22Rv1 (cell line): ENCODE results near the gene KLF12.
A peak's percentile ranks its signal among the peaks of the same experiment; 100 is the strongest.

ENCODE experiments used
- H3K27ac ChIP-seq: fragments of 450-650 bp; 2 replicates; pipeline ENCODE4 v1.5.1; 2017
- CTCF ChIP-seq: fragments of 450-650 bp; IDR thresholded peaks from 2 replicates; pipeline ENCODE4 v1.5.1; 2017; ENCODE audit warnings: mild to moderate bottlenecking
- ZFX ChIP-seq: fragments of 450-650 bp; IDR thresholded peaks from 2 replicates; pipeline ENCODE4 v1.6.1; 2017; ENCODE audit warnings: antibody characterized with exemption, borderline replicate concordance

Gene KLF12

GRCh38 chr13:74135326-74136083, 1.3 kb upstream of the KLF12 start:
- peak overlapping the region; percentile 83 for H3K27ac ChIP-seq
- TF ChIP-seq CTCF = no peak
- no peak for TF ChIP-seq ZFX

- TF ChIP-seq ZFX (no peak), CTCF (no peak)
These were observed 647 bp upstream of the KLF12 start for GRCh38 chr13:74134777-74135325.

GRCh38 chr13:74133657-74134201, 475 bp downstream of the KLF12 start:
- H3K27ac ChIP-seq = peak overlapping the region; percentile 83
- TF ChIP-seq ZFX = no peak
- TF ChIP-seq CTCF = no peak

More at GRCh38 chr13:74134777-74135325, 647 bp upstream of the KLF12 start:
- peak overlapping the region; percentile 83 for H3K27ac ChIP-seq

- H3K27ac ChIP-seq = peak overlapping the region; percentile 83
- TF ChIP-seq CTCF = no peak
- no peak for TF ChIP-seq ZFX
These were observed 1.2 kb downstream of the KLF12 start for GRCh38 chr13:74132776-74133656.

GRCh38 chr13:74132152-74132775, 1.9 kb downstream of the KLF12 start:
- 0 out of 2 replicates have a peak overlapping the region, but pooled peaks have one; percentile 10 for H3K27ac ChIP-seq

More at GRCh38 chr13:74132152-74132775, 1.9 kb downstream of the KLF12 start:
- TF ChIP-seq CTCF = no peak
- TF ChIP-seq ZFX = no peak
